Measurements from ENCODE around the gene WSB2. TPM values are rescaled to one million over a fixed set of nuclear protein-coding genes. Genes with fewer than 3 reads are reported as not detected.
"Not testable (repeated sequence)": the region's sequence is repeated elsewhere in the genome, so short reads cannot be mapped to it uniquely, and the experiment has no call there.

Gene WSB2
- total RNA-seq, 1 experiment from 2014 or later, result 203 TPM

GRCh38 chr12:118011961-118012360, 49.0 kb downstream of the WSB2 start:
- BruUV-seq (replicated peaks), result no TSS peak
- Histone ChIP-seq H3K27me3 (ENCODE audit: low read length) (no peaks in the 10 kb centered on the region), H3K27ac (ENCODE audit: low read length) (no peak overlapping the region), H3K79me2 (ENCODE audit: low read length) (peaks cover 5% of the 10 kb centered on the region), H3K9me2 (replicated peaks; ENCODE audit: low read length) (no peaks in the 10 kb centered on the region), H3K4me3 (ENCODE audit: low read length) (no peak overlapping the region), H2AFZ (ENCODE audit: low read length) (no peak overlapping the region), H4K20me1 (ENCODE audit: low read length) (no peaks in the 10 kb centered on the region), H3K9ac (ENCODE audit: low read length) (no peak overlapping the region), H3K4me1 (ENCODE audit: insufficient read depth, low read length) (peaks cover 5% of the 10 kb centered on the region), H3K4me2 (ENCODE audit: low read length) (no peak overlapping the region), H3F3A (ENCODE audit: low read length, unreplicated experiment) (no peaks in the 10 kb centered on the region), H3K36me3 (ENCODE audit: low read depth, low read length) (no peaks in the 10 kb centered on the region), H3K9me3 (ENCODE audit: low read length) (no peaks in the 10 kb centered on the region)
- ChIA-PET POLR2A (ENCODE audit: unreplicated experiment) (no interaction called here), CTCF (no interaction called here)
- ATAC-seq (no peak), DNase-seq (no peak)
- intact Hi-C loops (cut with micrococcal nuclease), result no loop called here
- no peak for TF ChIP-seq EZH2 (IDR thresholded peaks at IDR 0.05; ENCODE audit: low read length, unreplicated experiment)
- TF ChIP-seq EZH2phosphoT487 (IDR thresholded peaks at IDR 0.05; ENCODE audit: borderline replicate concordance, low read length), result no peak
- no peak for TF ChIP-seq CTCF (conservative IDR thresholded peaks at IDR 0.05; ENCODE audit: low read depth, low read length)

GRCh38 chr12:118011377-118011776, 49.6 kb downstream of the WSB2 start:
- peaks cover 5% of the 10 kb centered on the region for H3K4me1 ChIP-seq (ENCODE audit: insufficient read depth, low read length)
- DNase-seq (no peak), ATAC-seq (no peak)
- intact Hi-C loops (cut with micrococcal nuclease), result no loop called here
- no peak overlapping the region for H3K4me3 ChIP-seq (ENCODE audit: low read length)
- no peaks in the 10 kb centered on the region for H3F3A ChIP-seq (ENCODE audit: low read length, unreplicated experiment)
- H3K4me2 ChIP-seq (ENCODE audit: low read length), result no peak overlapping the region
- H2AFZ ChIP-seq (ENCODE audit: low read length), result no peak overlapping the region
- H3K9me2 ChIP-seq (replicated peaks; ENCODE audit: low read length), result no peaks in the 10 kb centered on the region
- H3K9ac ChIP-seq (ENCODE audit: low read length), result no peak overlapping the region
- no peaks in the 10 kb centered on the region for H3K79me2 ChIP-seq (ENCODE audit: low read length)
- CTCF ChIA-PET, result no interaction called here
- H4K20me1 ChIP-seq (ENCODE audit: low read length), result no peaks in the 10 kb centered on the region
- H3K27ac ChIP-seq (ENCODE audit: low read length), result no peak overlapping the region
- no TSS peak for BruUV-seq (replicated peaks)
- POLR2A ChIA-PET (ENCODE audit: unreplicated experiment), result no interaction called here
- no peaks in the 10 kb centered on the region for H3K9me3 ChIP-seq (ENCODE audit: low read length)
- H3K27me3 ChIP-seq (ENCODE audit: low read length), result no peaks in the 10 kb centered on the region
- TF ChIP-seq EZH2 (IDR thresholded peaks at IDR 0.05; ENCODE audit: low read length, unreplicated experiment) (no peak), CTCF (conservative IDR thresholded peaks at IDR 0.05; ENCODE audit: low read depth, low read length) (no peak), EZH2phosphoT487 (IDR thresholded peaks at IDR 0.05; ENCODE audit: borderline replicate concordance, low read length) (no peak)
- H3K36me3 ChIP-seq (ENCODE audit: low read depth, low read length), result no peaks in the 10 kb centered on the region

GRCh38 chr12:118010903-118011302, 50.1 kb downstream of the WSB2 start:
- POLR2A ChIA-PET (ENCODE audit: unreplicated experiment), result no interaction called here
- no TSS peak for BruUV-seq (replicated peaks)
- no peak for ATAC-seq

GRCh38 chr12:117999806-118000205, 61.2 kb downstream of the WSB2 start:
- BruUV-seq (replicated peaks); H3K4me2 ChIP-seq (ENCODE audit: low read length); H3K27ac ChIP-seq (ENCODE audit: low read length); H3K9ac ChIP-seq (ENCODE audit: low read length); H3K36me3 ChIP-seq (ENCODE audit: low read depth, low read length); POLR2A ChIA-PET (ENCODE audit: unreplicated experiment); H3K9me2 ChIP-seq (replicated peaks; ENCODE audit: low read length); H3K27me3 ChIP-seq (ENCODE audit: low read length); ATAC-seq; H3K9me3 ChIP-seq (ENCODE audit: low read length); H3F3A ChIP-seq (ENCODE audit: low read length, unreplicated experiment); H3K79me2 ChIP-seq (ENCODE audit: low read length); H4K20me1 ChIP-seq (ENCODE audit: low read length); intact Hi-C loops (cut with micrococcal nuclease); H3K4me1 ChIP-seq (ENCODE audit: insufficient read depth, low read length); CTCF ChIA-PET; H3K4me3 ChIP-seq (ENCODE audit: low read length); DNase-seq: not testable (repeated sequence)
- peak overlapping the region; percentile 3; the same call in 1 of the 2 replicates for H2AFZ ChIP-seq (ENCODE audit: low read length)

More at GRCh38 chr12:118010903-118011302, 50.1 kb downstream of the WSB2 start:
- TF ChIP-seq EZH2phosphoT487 (IDR thresholded peaks at IDR 0.05; ENCODE audit: borderline replicate concordance, low read length), result no peak
- H3K9ac ChIP-seq (ENCODE audit: low read length), result no peak overlapping the region
- no peaks in the 10 kb centered on the region for H3K9me2 ChIP-seq (replicated peaks; ENCODE audit: low read length)
- no peaks in the 10 kb centered on the region for H4K20me1 ChIP-seq (ENCODE audit: low read length)
- peaks cover 2% of the 10 kb centered on the region for H3K4me1 ChIP-seq (ENCODE audit: insufficient read depth, low read length)
- H3K27me3 ChIP-seq (ENCODE audit: low read length), result no peaks in the 10 kb centered on the region
- no peak for DNase-seq
- H2AFZ ChIP-seq (ENCODE audit: low read length), result no peak overlapping the region
- no peak overlapping the region for H3K27ac ChIP-seq (ENCODE audit: low read length)
- no peaks in the 10 kb centered on the region for H3K9me3 ChIP-seq (ENCODE audit: low read length)
- CTCF ChIA-PET, result no interaction called here
- H3K36me3 ChIP-seq (ENCODE audit: low read depth, low read length), result no peaks in the 10 kb centered on the region
- H3K79me2 ChIP-seq (ENCODE audit: low read length), result no peaks in the 10 kb centered on the region
- intact Hi-C loops (cut with micrococcal nuclease), result no loop called here
- H3F3A ChIP-seq (ENCODE audit: low read length, unreplicated experiment), result no peaks in the 10 kb centered on the region
- H3K4me3 ChIP-seq (ENCODE audit: low read length), result no peak overlapping the region
- no peak overlapping the region for H3K4me2 ChIP-seq (ENCODE audit: low read length)

All from PC-3 (cell line).